GM13976 (cell line): ENCODE results near the gene PLLP.
A peak's percentile ranks its signal among the peaks of the same experiment; 100 is the strongest.

Experiments used
- DNase-seq: peaks from one replicate; pipeline ENCODE4 v3.0.0; 2012; ENCODE audit warnings: low spot score
- in situ Hi-C: fragments of 300-500 bp; cut with MboI; formaldehyde crosslinking; loops from one replicate; pipeline ENCODE4 v1.12.0; 2022; ENCODE audit warnings: low sequenced_read_pairs, mixed read lengths, inconsistent platforms; ENCODE audit not compliant: unreplicated experiment
- TF ChIP-seq, protein P1 (sequence below): IDR thresholded peaks from 2 replicates; pipeline ENCODE4 v1.5.1; 2012; ENCODE audit warnings: borderline replicate concordance, mild to moderate bottlenecking; ENCODE audit not compliant: insufficient read depth; ENCODE audit errors: extremely low read depth, missing control alignments, control extremely low read depth

PLLP gene

GRCh38 chr16:57319646-57320045 lies 35.2 kb upstream of the PLLP start:
- TF ChIP-seq, protein P1, sequence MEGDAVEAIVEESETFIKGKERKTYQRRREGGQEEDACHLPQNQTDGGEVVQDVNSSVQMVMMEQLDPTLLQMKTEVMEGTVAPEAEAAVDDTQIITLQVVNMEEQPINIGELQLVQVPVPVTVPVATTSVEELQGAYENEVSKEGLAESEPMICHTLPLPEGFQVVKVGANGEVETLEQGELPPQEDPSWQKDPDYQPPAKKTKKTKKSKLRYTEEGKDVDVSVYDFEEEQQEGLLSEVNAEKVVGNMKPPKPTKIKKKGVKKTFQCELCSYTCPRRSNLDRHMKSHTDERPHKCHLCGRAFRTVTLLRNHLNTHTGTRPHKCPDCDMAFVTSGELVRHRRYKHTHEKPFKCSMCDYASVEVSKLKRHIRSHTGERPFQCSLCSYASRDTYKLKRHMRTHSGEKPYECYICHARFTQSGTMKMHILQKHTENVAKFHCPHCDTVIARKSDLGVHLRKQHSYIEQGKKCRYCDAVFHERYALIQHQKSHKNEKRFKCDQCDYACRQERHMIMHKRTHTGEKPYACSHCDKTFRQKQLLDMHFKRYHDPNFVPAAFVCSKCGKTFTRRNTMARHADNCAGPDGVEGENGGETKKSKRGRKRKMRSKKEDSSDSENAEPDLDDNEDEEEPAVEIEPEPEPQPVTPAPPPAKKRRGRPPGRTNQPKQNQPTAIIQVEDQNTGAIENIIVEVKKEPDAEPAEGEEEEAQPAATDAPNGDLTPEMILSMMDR: no peak
- no peak for DNase-seq
- in situ Hi-C loops: no loop called here

GRCh38 chr16:57318240-57318970 lies 33.9 kb upstream of the PLLP start:
- TF ChIP-seq, protein P1: no peak
- no peak for DNase-seq
- in situ Hi-C loops: no loop called here

- TF ChIP-seq, protein P1: no peak
- no peak for DNase-seq
- in situ Hi-C loops: no loop called here
Measured at GRCh38 chr16:57316390-57317017, 32.0 kb upstream of the PLLP start.

GRCh38 chr16:57315416-57315815 lies 30.9 kb upstream of the PLLP start:
- no peak for DNase-seq
- TF ChIP-seq, protein P1: no peak
- in situ Hi-C loops: no loop called here

GRCh38 chr16:57314161-57314785 lies 29.8 kb upstream of the PLLP start:
- in situ Hi-C loops: no loop called here
- TF ChIP-seq, protein P1: no peak
- DNase-seq: peak; percentile 44

DNA sequence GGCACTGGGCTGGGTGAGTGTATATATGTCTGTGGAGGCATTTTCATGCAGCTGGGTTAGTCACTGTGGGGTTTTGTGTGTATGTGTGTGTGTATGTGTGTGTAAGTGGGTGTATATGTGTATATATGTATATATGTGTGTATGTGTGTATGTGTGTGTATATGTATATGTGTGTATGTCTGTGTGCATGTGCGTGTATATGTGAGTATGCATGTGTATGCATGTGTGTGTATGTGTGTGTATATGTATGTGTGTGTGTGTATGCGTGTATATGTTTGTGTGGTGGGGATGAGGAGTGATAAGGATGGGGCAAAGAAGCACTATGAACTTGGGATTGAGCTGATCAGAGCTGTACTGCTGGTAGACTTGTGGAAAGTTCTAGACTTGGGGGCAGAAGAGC lies 29.0 kb upstream of the PLLP start:
- TF ChIP-seq, protein P1: no peak
- in situ Hi-C loops: no loop called here
- no peak for DNase-seq
